ENCODE measurements around the gene MOSPD3.

Gene MOSPD3

GRCh38 chr7:100595188-100595587 lies 17.2 kb upstream of the MOSPD3 start:
- no peak for DNase-seq

- DNase-seq = no peak
These were observed 13.9 kb upstream of the MOSPD3 start for GRCh38 chr7:100598425-100598824.

GRCh38 chr7:100599911-100600729 lies 12.2 kb upstream of the MOSPD3 start:
- no peak for DNase-seq

- DNase-seq = no peak
These were observed 11.7 kb upstream of the MOSPD3 start for GRCh38 chr7:100600730-100601038.

- peak; percentile 94 for DNase-seq
These were observed 9.2 kb upstream of the MOSPD3 start for GRCh38 chr7:100602889-100603725.

GRCh38 chr7:100603726-100604027 lies 8.7 kb upstream of the MOSPD3 start:
- peak; percentile 59 for DNase-seq

- DNase-seq = peak; percentile 87
These were observed 8.0 kb upstream of the MOSPD3 start for GRCh38 chr7:100604028-100604975.

- no peak for DNase-seq
These were observed 7.1 kb upstream of the MOSPD3 start for GRCh38 chr7:100604976-100605911.

- no peak for DNase-seq
These were observed 6.0 kb upstream of the MOSPD3 start for GRCh38 chr7:100606313-100606712.

- DNase-seq = peak; percentile 29
These were observed 5.2 kb upstream of the MOSPD3 start for GRCh38 chr7:100607111-100607510.

- DNase-seq = no peak
These were observed 2.4 kb upstream of the MOSPD3 start for GRCh38 chr7:100609958-100610357.

GRCh38 chr7:100612730-100613390 lies 520 bp downstream of the MOSPD3 start:
- no peak for DNase-seq

GRCh38 chr7:100613412-100614175 lies 1.3 kb downstream of the MOSPD3 start:
- no peak for DNase-seq

- DNase-seq = no peak
These were observed 2.0 kb downstream of the MOSPD3 start for GRCh38 chr7:100614308-100614861.

- no peak for DNase-seq
These were observed 7.9 kb downstream of the MOSPD3 start for GRCh38 chr7:100620239-100620638.

- DNase-seq = no peak
These were observed 8.5 kb downstream of the MOSPD3 start for GRCh38 chr7:100620804-100621203.

GRCh38 chr7:100621554-100621953 lies 9.2 kb downstream of the MOSPD3 start:
- no peak for DNase-seq

GRCh38 chr7:100623951-100624824 lies 11.8 kb downstream of the MOSPD3 start:
- DNase-seq = no peak

- no peak for DNase-seq
These were observed 13.7 kb downstream of the MOSPD3 start for GRCh38 chr7:100626055-100626454.

Data from EL (cell line).